CD14-positive monocyte (primary cell): ENCODE data around the gene LOXL3. TPM values are rescaled to one million over a fixed set of nuclear protein-coding genes. Genes with fewer than 3 reads are reported as not detected.

ENCODE experiments used
- DNase-seq, 3 donors: peaks; one replicate each; pipeline ENCODE4 v3.0.0-alpha.2; 2011 to 2022
- H2AFZ ChIP-seq: 2 replicates; pipeline ENCODE4 v1.6.0; 2012; ENCODE audit warnings: mild to moderate bottlenecking, low read depth, low read length, inconsistent platforms; ENCODE audit not compliant: insufficient read depth, poor library complexity, severe bottlenecking
- H3K27ac ChIP-seq, 2 donors: 1 replicate in 1 of 2; 2 replicates in 1 of 2; pipeline ENCODE4 v1.5.1; 2012 to 2013; ENCODE audit warnings: low read length in 2 of 2, control low read depth in 1 of 2, inconsistent platforms in 1 of 2, low read depth in 1 of 2, mild to moderate bottlenecking in 1 of 2
- H3K27me3 ChIP-seq, 2 donors: one replicate each; pipeline versions ENCODE4 v1.6.0 to v1.6.1; 2011 to 2013; ENCODE audit warnings: low read length in 2 of 2; ENCODE audit not compliant: control insufficient read depth in 2 of 2, insufficient read depth in 2 of 2
- H3K36me3 ChIP-seq, 2 donors: replicated peaks in 1 of 2; 1 replicate in 1 of 2; 2 replicates in 1 of 2; pipeline versions ENCODE4 v1.5.1 to v1.6.1; 2012 to 2013; ENCODE audit warnings: low read length in 2 of 2, control low read depth in 1 of 2, inconsistent platforms in 1 of 2, mild to moderate bottlenecking in 1 of 2; ENCODE audit not compliant: insufficient read depth in 2 of 2, control insufficient read depth in 1 of 2
- H3K4me1 ChIP-seq, 2 donors: 1 replicate in 1 of 2; 2 replicates in 1 of 2; pipeline versions ENCODE4 v1.5.1 to v1.6.1; 2012 to 2013; ENCODE audit warnings: low read length in 2 of 2, control low read depth in 1 of 2, inconsistent platforms in 1 of 2, mild to moderate bottlenecking in 1 of 2, moderate library complexity in 1 of 2; ENCODE audit not compliant: insufficient read depth in 2 of 2, control insufficient read depth in 1 of 2
- H3K4me2 ChIP-seq: replicated peaks from 2 replicates; pipeline ENCODE3; 2012; ENCODE audit warnings: low read length, moderate library complexity, mild to moderate bottlenecking; ENCODE audit not compliant: poor library complexity, severe bottlenecking; ENCODE audit errors: extremely low read depth
- H3K4me3 ChIP-seq, 3 experiments: fragments of 200-600 bp in 1 of 3; sonication (generic) in 1 of 3; replicated peaks in 1 of 3; 1 replicate in 2 of 3; 2 replicates in 1 of 3; pipeline ENCODE4 v1.5.1; 2011 to 2013; ENCODE audit warnings: low read length in 3 of 3, mild to moderate bottlenecking in 3 of 3, control low read depth in 2 of 3, low read depth in 2 of 3, inconsistent platforms in 1 of 3, moderate library complexity in 1 of 3
- H3K79me2 ChIP-seq: 2 replicates; pipeline ENCODE4 v1.6.0; 2012; ENCODE audit warnings: mild to moderate bottlenecking, control low read depth, inconsistent platforms, low read length, moderate library complexity; ENCODE audit not compliant: insufficient read depth
- H3K9ac ChIP-seq: 2 replicates; pipeline ENCODE4 v1.6.0; 2017; ENCODE audit warnings: low read length, mild to moderate bottlenecking; ENCODE audit not compliant: insufficient read depth, poor library complexity, severe bottlenecking
- H3K9me3 ChIP-seq, 2 donors: replicated peaks in 1 of 2; 1 replicate in 1 of 2; 2 replicates in 1 of 2; pipeline versions ENCODE4 v1.5.1 to v1.6.1; 2012 to 2013; ENCODE audit warnings: low read length in 2 of 2, control low read depth in 1 of 2; ENCODE audit not compliant: control insufficient read depth in 1 of 2, insufficient read depth in 1 of 2
- H4K20me1 ChIP-seq: 2 replicates; pipeline ENCODE4 v1.6.0; 2012; ENCODE audit warnings: mild to moderate bottlenecking, low read length, control low read depth, moderate library complexity; ENCODE audit not compliant: insufficient read depth
- H3K27ac Mint-ChIP-seq, 7 donors: one replicate each; pipeline ENCODE4 v1.8.0; 2020; ENCODE audit warnings: mild to moderate bottlenecking in 7 of 7, mixed read lengths in 7 of 7, moderate library complexity in 6 of 7, inconsistent platforms in 2 of 7
- H3K27me3 Mint-ChIP-seq, 3 donors: one replicate each; pipeline ENCODE4 v1.8.0; 2021 to 2022; ENCODE audit warnings: low read depth in 3 of 3, mild to moderate bottlenecking in 3 of 3, mixed read lengths in 3 of 3, moderate library complexity in 3 of 3, inconsistent platforms in 1 of 3
- H3K36me3 Mint-ChIP-seq, 2 donors: one replicate each; pipeline ENCODE4 v1.8.0; 2020; ENCODE audit warnings: mixed read lengths in 2 of 2, inconsistent platforms in 1 of 2, mild to moderate bottlenecking in 1 of 2
- H3K4me1 Mint-ChIP-seq: one replicate; pipeline ENCODE4 v1.8.0; 2020; ENCODE audit warnings: mild to moderate bottlenecking, mixed read lengths
- H3K4me3 Mint-ChIP-seq, 2 donors: one replicate each; pipeline ENCODE4 v1.8.0; 2020; ENCODE audit warnings: mild to moderate bottlenecking in 2 of 2, mixed read lengths in 2 of 2, moderate library complexity in 1 of 2
- H3K9me3 Mint-ChIP-seq, 7 donors: one replicate each; pipeline ENCODE4 v1.8.0; 2020 to 2022; ENCODE audit warnings: mixed read lengths in 7 of 7, mild to moderate bottlenecking in 6 of 7, moderate library complexity in 6 of 7, inconsistent platforms in 2 of 7
- WGBS: methylation state at CpG from one replicate; pipeline ENCODE4 v1.1.5; 2013; ENCODE audit warnings: missing lambda C conversion rate; ENCODE audit not compliant: insufficient coverage; 5-methylcytosine and 5-hydroxymethylcytosine counted together
- intact Hi-C, 2 donors: fragments of 100-400 bp; cut with micrococcal nuclease; formaldehyde crosslinking; loops; one replicate each; pipeline versions ENCODE4 v1.15.0 to v1.15.1; 2023
- polyA plus RNA-seq, 3 donors: library from polyadenylated mRNA; depleted of rRNA in 1 of 3; unstranded in 2 of 3; stranded (reverse) in 1 of 3; fragments of 300-500 nt in 2 of 3; fragments of >200 nt in 1 of 3; fragmentation: Illumina TruSeq in 2 of 3; gene quantifications; 1 replicate in 2 of 3; 2 replicates in 1 of 3; pipeline ENCODE4 v1.2.3, GENCODE V29; 2012 to 2021
- TF ChIP-seq, protein P1 (sequence below): fragments of 200-600 bp; IDR thresholded peaks from one replicate; pipeline ENCODE4 v1.8.0; 2022; ENCODE audit warnings: antibody characterized with exemption, mild to moderate bottlenecking

The LOXL3 gene
- polyA plus RNA-seq, 3 donors: 18.2 to 35.0 (median 18.5) TPM

- H3K4me1 ChIP-seq: peaks cover 28 to 46% of the 10 kb centered on the region in 2 donors
- H3K27me3 Mint-ChIP-seq: peaks cover 0 to 5% (median 3%) of the 10 kb centered on the region in 3 donors
- TF ChIP-seq, protein P1, sequence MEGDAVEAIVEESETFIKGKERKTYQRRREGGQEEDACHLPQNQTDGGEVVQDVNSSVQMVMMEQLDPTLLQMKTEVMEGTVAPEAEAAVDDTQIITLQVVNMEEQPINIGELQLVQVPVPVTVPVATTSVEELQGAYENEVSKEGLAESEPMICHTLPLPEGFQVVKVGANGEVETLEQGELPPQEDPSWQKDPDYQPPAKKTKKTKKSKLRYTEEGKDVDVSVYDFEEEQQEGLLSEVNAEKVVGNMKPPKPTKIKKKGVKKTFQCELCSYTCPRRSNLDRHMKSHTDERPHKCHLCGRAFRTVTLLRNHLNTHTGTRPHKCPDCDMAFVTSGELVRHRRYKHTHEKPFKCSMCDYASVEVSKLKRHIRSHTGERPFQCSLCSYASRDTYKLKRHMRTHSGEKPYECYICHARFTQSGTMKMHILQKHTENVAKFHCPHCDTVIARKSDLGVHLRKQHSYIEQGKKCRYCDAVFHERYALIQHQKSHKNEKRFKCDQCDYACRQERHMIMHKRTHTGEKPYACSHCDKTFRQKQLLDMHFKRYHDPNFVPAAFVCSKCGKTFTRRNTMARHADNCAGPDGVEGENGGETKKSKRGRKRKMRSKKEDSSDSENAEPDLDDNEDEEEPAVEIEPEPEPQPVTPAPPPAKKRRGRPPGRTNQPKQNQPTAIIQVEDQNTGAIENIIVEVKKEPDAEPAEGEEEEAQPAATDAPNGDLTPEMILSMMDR: no peak
- H3K27ac ChIP-seq: peak within 1 kb of the TSS; percentile 91 to 95
- peak within 1 kb of the TSS; percentile 65 to 96 (median 87) for H3K4me3 ChIP-seq
- peaks cover 42% of the 10 kb centered on the region for H3K4me1 Mint-ChIP-seq
- peaks cover 0 to 8% (median 0%) of the 10 kb centered on the region in 7 donors for H3K9me3 Mint-ChIP-seq
- no peaks in the 10 kb centered on the region for H3K27me3 ChIP-seq
- peaks cover 40 to 52% of the 10 kb centered on the region in 2 donors for H3K36me3 Mint-ChIP-seq
- H2AFZ ChIP-seq: peak within 1 kb of the TSS; percentile 93
- H3K9ac ChIP-seq: peak within 1 kb of the TSS; percentile 96
- peak within 1 kb of the TSS; percentile 96 for H3K4me2 ChIP-seq
- peak within 1 kb of the TSS; percentile 95 to 98 (median 96) for H3K27ac Mint-ChIP-seq
- H3K4me3 Mint-ChIP-seq: peak within 1 kb of the TSS; percentile 94 to 98
- peaks cover 26% of the 10 kb centered on the region for H4K20me1 ChIP-seq
- no peaks in the 10 kb centered on the region for H3K9me3 ChIP-seq
- peak; percentile 91 to 98 (median 96) for DNase-seq
- H3K79me2 ChIP-seq: peaks cover 29% of the 10 kb centered on the region
- H3K36me3 ChIP-seq: peaks cover 23 to 43% of the 10 kb centered on the region in 2 donors
- under 1% methylated on average over 85 of the region's 87 CpGs for WGBS
- intact Hi-C loops: loop anchor here (1.0 to 10.0 kb wide), 5 partner anchors 22 to 72 kb away; partner anchors contain the start of genes CCDC142 (in 2 of the 2), INO80B (in 2 of the 2), TTC31 (in 2 of the 2) and WBP1 (in 2 of the 2)
Observed at GRCh38 chr2:74529357-74530238, 24.1 kb downstream of the LOXL3 start, which contains the start of the genes AUP1 and HTRA2. Gene AUP1, minus strand, starts transcription at chr2:74529706. Its CDS starts 77 bp downstream, at chr2:74529629. Gene HTRA2, plus strand, starts transcription at chr2:74529933. Its CDS starts 74 bp downstream, at chr2:74530007.
